ENCODE results near the gene TUBD1.

Gene TUBD1

DNA sequence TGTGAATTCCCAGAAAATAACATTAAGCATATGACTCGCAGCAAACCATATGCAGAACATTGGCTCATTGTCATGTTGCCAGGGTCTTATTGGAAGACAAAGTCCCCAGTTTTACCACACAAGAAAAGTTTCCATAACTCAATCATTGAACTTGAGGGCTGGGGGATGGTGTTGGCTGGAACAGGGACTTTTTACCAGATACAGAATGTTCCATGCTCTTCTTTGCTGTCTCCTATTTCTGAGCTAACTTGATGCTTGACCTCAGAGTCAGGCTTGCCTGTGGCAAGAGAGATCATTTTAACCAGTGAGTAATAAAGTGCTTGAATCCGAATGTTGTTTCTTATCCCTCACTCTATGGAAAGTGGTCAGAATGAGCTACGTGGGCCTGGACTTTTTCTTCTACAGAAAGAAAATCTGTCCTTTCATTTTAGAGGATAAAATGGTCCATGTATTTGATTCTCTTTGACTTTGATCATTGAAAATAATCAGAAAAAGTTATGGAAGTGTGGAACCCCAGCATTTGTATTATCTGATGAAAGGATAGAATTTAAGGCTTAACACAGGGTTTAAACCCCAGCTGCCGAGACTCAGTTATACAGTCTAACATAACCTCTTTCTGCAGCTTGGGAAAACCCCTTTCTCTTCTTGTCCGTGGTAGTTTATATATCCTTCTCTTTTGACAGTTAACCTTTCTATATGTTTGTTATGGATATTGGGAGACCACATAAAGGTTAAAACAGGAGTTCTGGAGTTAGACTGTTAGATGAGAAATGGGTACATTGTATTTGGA, 67.0 kb downstream of the TUBD1 start:
- DNase-seq (ENCODE audit: low read depth), result no peak
- TF ChIP-seq, protein P1, sequence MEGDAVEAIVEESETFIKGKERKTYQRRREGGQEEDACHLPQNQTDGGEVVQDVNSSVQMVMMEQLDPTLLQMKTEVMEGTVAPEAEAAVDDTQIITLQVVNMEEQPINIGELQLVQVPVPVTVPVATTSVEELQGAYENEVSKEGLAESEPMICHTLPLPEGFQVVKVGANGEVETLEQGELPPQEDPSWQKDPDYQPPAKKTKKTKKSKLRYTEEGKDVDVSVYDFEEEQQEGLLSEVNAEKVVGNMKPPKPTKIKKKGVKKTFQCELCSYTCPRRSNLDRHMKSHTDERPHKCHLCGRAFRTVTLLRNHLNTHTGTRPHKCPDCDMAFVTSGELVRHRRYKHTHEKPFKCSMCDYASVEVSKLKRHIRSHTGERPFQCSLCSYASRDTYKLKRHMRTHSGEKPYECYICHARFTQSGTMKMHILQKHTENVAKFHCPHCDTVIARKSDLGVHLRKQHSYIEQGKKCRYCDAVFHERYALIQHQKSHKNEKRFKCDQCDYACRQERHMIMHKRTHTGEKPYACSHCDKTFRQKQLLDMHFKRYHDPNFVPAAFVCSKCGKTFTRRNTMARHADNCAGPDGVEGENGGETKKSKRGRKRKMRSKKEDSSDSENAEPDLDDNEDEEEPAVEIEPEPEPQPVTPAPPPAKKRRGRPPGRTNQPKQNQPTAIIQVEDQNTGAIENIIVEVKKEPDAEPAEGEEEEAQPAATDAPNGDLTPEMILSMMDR (IDR thresholded peaks at IDR 0.05; ENCODE audit: low read depth, low read length, missing control alignments), result no peak
- H3K4me3 ChIP-seq (ENCODE audit: low read depth, low read length), result no peak overlapping the region; the same call in 1 of the 2 replicates

DNA sequence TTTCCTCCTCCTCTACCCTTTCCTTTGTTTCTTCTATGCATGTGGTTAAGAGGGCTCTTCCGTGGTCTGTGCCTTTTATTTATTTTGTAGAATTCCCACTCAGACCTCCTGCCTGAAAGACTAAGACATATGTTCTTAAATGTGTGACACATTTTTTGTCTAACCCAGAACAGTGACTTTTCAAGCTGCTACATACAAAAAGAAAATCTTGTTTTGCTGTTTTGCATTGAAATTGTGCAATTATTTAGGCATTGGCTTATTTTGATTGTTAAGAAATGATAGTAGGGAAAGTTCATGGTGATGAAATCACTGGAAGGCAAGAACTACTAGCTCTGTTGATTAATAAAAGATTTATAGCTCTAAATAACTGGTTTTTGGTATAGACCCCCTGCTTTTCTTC, 76.8 kb downstream of the TUBD1 start:
- TF ChIP-seq, protein P1 (IDR thresholded peaks at IDR 0.05; ENCODE audit: low read depth, low read length, missing control alignments), result no peak
- no peak for DNase-seq (ENCODE audit: low read depth)
- H3K4me3 ChIP-seq (ENCODE audit: low read depth, low read length), result no peak overlapping the region

DNA sequence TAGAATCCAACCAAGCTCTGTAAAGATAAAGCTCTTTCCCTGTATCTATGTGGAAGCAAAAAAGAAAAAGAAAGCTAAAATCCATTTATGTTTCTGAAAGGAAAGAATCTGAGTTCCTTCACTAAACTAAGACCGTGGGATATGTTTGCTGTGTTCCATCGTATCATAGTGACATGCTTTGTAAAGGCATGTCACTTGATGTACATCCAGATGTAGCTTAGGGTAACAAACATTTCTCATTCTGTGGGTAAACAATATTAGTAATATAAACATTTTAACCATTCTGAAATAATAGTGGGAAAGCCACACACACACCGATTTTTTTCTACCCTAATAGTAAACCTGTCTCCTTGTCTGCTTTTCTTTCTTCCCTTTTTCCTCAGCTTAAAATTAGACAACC, 78.1 kb downstream of the TUBD1 start:
- DNase-seq (ENCODE audit: low read depth), result no peak
- TF ChIP-seq, protein P1 (IDR thresholded peaks at IDR 0.05; ENCODE audit: low read depth, low read length, missing control alignments), result no peak

DNA sequence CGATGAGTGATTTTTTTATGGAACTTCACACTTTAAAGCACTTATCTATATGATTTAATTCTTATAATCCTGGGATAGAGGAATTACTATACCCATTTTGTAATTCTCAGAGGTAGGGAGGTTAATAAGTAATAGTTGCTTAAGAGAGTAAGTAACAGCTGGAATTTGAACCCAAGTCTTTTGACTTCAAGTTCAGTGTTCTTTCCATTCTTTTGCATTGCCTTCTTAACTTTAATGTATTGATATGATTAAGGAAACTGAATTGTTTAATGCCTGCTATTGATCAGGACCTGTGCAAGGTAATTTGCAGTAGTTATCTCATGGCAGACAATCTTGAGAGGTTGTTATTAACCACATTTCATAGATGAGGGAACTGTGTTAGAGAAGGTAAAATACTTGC, 78.5 kb downstream of the TUBD1 start:
- DNase-seq (ENCODE audit: low read depth), result no peak
- H3K4me3 ChIP-seq (ENCODE audit: low read depth, low read length), result no peak overlapping the region
- TF ChIP-seq, protein P1 (IDR thresholded peaks at IDR 0.05; ENCODE audit: low read depth, low read length, missing control alignments), result no peak

More for the DNA sequence above, 78.1 kb downstream of the TUBD1 start:
- H3K4me3 ChIP-seq (ENCODE audit: low read depth, low read length), result no peak overlapping the region

DNA sequence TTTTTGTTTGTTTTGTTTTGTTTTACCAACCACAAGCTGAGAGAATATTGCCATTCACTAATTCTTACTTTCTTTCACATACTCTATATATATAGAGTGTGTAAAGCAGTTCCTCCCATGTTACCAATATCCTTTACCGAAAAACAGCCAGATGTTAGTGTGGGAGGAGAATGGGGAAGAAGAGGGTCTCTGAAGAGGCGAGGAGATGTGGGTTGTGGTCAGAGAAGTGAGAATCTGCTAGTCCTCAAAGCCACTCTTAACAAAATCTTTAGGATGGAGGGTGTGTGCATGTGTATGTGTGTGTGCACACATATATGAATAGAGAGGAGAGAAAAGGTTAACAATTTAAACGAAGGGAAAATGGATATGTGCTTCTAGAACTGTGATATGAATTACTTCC, 80.6 kb downstream of the TUBD1 start:
- DNase-seq (ENCODE audit: low read depth), result no peak

DNA sequence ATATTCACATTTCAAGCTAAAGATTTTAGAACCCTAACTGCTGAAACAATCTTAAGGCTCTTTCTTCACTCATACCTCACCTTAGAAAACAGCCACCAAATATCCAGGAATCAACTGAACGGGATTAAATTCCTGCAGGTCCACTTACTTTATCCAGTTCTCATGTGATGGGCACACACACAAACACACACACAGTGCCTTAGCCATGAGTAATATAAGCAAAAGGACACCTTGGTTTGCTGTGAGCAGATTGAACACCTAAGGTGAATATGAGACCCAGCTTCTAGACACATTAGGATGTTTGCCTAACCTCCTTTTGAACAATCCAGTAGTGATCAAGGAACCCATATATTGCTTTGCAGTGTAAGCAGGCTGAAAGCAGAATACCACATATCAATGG, 81.5 kb downstream of the TUBD1 start:
- H3K4me3 ChIP-seq (ENCODE audit: low read depth, low read length), result no peak overlapping the region
- no peak for DNase-seq (ENCODE audit: low read depth)
- TF ChIP-seq, protein P1 (IDR thresholded peaks at IDR 0.05; ENCODE audit: low read depth, low read length, missing control alignments), result no peak

More for the DNA sequence above, 80.6 kb downstream of the TUBD1 start:
- TF ChIP-seq, protein P1 (IDR thresholded peaks at IDR 0.05; ENCODE audit: low read depth, low read length, missing control alignments), result no peak
- H3K4me3 ChIP-seq (ENCODE audit: low read depth, low read length), result no peak overlapping the region

DNA sequence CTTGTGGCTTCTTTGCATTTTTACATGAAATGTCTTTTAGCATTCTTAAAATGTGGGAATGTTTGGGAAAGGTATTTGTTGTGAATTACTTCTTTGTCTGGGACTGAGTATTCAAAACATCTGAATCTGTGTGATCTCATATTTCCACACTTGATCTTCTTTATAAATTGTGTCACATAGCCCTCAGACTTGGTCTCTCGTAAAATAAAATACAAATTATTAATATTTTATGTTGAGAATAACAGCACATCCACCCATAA, 81.9 kb downstream of the TUBD1 start:
- DNase-seq (ENCODE audit: low read depth), result no peak
- H3K4me3 ChIP-seq (ENCODE audit: low read depth, low read length), result no peak overlapping the region
- TF ChIP-seq, protein P1 (IDR thresholded peaks at IDR 0.05; ENCODE audit: low read depth, low read length, missing control alignments), result no peak
